Measurements from ENCODE around the gene SLC8A3.

The SLC8A3 gene

GRCh38 chr14:70064136-70064865 lies 124.5 kb downstream of the SLC8A3 start:
- peaks cover 28% of the 10 kb centered on the region for H3K27me3 ChIP-seq (replicated peaks; ENCODE audit: control insufficient read depth, insufficient read depth, low read length)
- no peaks in the 10 kb centered on the region for H3K9me3 ChIP-seq (ENCODE audit: control insufficient read depth, low read length)
- no peak overlapping the region for H3K4me3 ChIP-seq (ENCODE audit: low read length)
- no peak overlapping the region for H3K9ac ChIP-seq (ENCODE audit: low read length)
- no peaks in the 10 kb centered on the region for H3K4me1 ChIP-seq (ENCODE audit: control insufficient read depth, insufficient read depth, low read length)
- DNase-seq (ENCODE audit: low read depth), result no peak
- no peaks in the 10 kb centered on the region for H3K36me3 ChIP-seq (ENCODE audit: control insufficient read depth, insufficient read depth, low read length, severe bottlenecking)

- no peak for DNase-seq (ENCODE audit: low read depth)
- H3K9me3 ChIP-seq (ENCODE audit: control insufficient read depth, low read length), result no peaks in the 10 kb centered on the region
These were observed 127.6 kb downstream of the SLC8A3 start for GRCh38 chr14:70061108-70061507.

GRCh38 chr14:70059545-70059944 lies 129.2 kb downstream of the SLC8A3 start:
- no peaks in the 10 kb centered on the region for H3K36me3 ChIP-seq (ENCODE audit: control insufficient read depth, insufficient read depth, low read length, severe bottlenecking)
- no peak overlapping the region for H3K9ac ChIP-seq (ENCODE audit: low read length)
- DNase-seq (ENCODE audit: low read depth), result no peak
- no peak overlapping the region for H3K4me3 ChIP-seq (ENCODE audit: low read length)
- H3K9me3 ChIP-seq (ENCODE audit: control insufficient read depth, low read length), result no peaks in the 10 kb centered on the region
- no peaks in the 10 kb centered on the region for H3K4me1 ChIP-seq (ENCODE audit: control insufficient read depth, insufficient read depth, low read length)
- H3K27me3 ChIP-seq (replicated peaks; ENCODE audit: control insufficient read depth, insufficient read depth, low read length), result peaks cover 27% of the 10 kb centered on the region

More at GRCh38 chr14:70061108-70061507, 127.6 kb downstream of the SLC8A3 start:
- Histone ChIP-seq H3K4me3 (ENCODE audit: low read length) (no peak overlapping the region), H3K27me3 (replicated peaks; ENCODE audit: control insufficient read depth, insufficient read depth, low read length) (peaks cover 36% of the 10 kb centered on the region), H3K9ac (ENCODE audit: low read length) (no peak overlapping the region), H3K36me3 (ENCODE audit: control insufficient read depth, insufficient read depth, low read length, severe bottlenecking) (no peaks in the 10 kb centered on the region), H3K4me1 (ENCODE audit: control insufficient read depth, insufficient read depth, low read length) (no peaks in the 10 kb centered on the region)

- H3K4me1 ChIP-seq (ENCODE audit: control insufficient read depth, insufficient read depth, low read length), result no peaks in the 10 kb centered on the region
- no peaks in the 10 kb centered on the region for H3K9me3 ChIP-seq (ENCODE audit: control insufficient read depth, low read length)
- H3K9ac ChIP-seq (ENCODE audit: low read length), result no peak overlapping the region
- no peaks in the 10 kb centered on the region for H3K36me3 ChIP-seq (ENCODE audit: control insufficient read depth, insufficient read depth, low read length, severe bottlenecking)
- H3K27me3 ChIP-seq (replicated peaks; ENCODE audit: control insufficient read depth, insufficient read depth, low read length), result peaks cover 14% of the 10 kb centered on the region
- DNase-seq (ENCODE audit: low read depth), result no peak
- no peak overlapping the region for H3K4me3 ChIP-seq (ENCODE audit: low read length)
These were observed 131.1 kb downstream of the SLC8A3 start for GRCh38 chr14:70057519-70058136.

- H3K4me3 ChIP-seq (ENCODE audit: low read length), result no peak overlapping the region
- H3K9ac ChIP-seq (ENCODE audit: low read length), result no peak overlapping the region
- peaks cover 14% of the 10 kb centered on the region for H3K27me3 ChIP-seq (replicated peaks; ENCODE audit: control insufficient read depth, insufficient read depth, low read length)
- no peaks in the 10 kb centered on the region for H3K4me1 ChIP-seq (ENCODE audit: control insufficient read depth, insufficient read depth, low read length)
- no peaks in the 10 kb centered on the region for H3K9me3 ChIP-seq (ENCODE audit: control insufficient read depth, low read length)
- peak; percentile 53 for DNase-seq (ENCODE audit: low read depth)
- no peaks in the 10 kb centered on the region for H3K36me3 ChIP-seq (ENCODE audit: control insufficient read depth, insufficient read depth, low read length, severe bottlenecking)
These were observed 135.8 kb downstream of the SLC8A3 start for GRCh38 chr14:70052990-70053389.

- Histone ChIP-seq H3K36me3 (ENCODE audit: control insufficient read depth, insufficient read depth, low read length, severe bottlenecking) (no peaks in the 10 kb centered on the region), H3K4me1 (ENCODE audit: control insufficient read depth, insufficient read depth, low read length) (no peaks in the 10 kb centered on the region), H3K9me3 (ENCODE audit: control insufficient read depth, low read length) (no peaks in the 10 kb centered on the region), H3K27me3 (replicated peaks; ENCODE audit: control insufficient read depth, insufficient read depth, low read length) (peaks cover 14% of the 10 kb centered on the region), H3K4me3 (ENCODE audit: low read length) (no peak overlapping the region), H3K9ac (ENCODE audit: low read length) (no peak overlapping the region)
- DNase-seq (ENCODE audit: low read depth), result no peak
These were observed 138.6 kb downstream of the SLC8A3 start for GRCh38 chr14:70050136-70050535.

GRCh38 chr14:70049605-70050004 lies 139.1 kb downstream of the SLC8A3 start:
- Histone ChIP-seq H3K4me3 (ENCODE audit: low read length) (no peak overlapping the region), H3K9me3 (ENCODE audit: control insufficient read depth, low read length) (no peaks in the 10 kb centered on the region), H3K4me1 (ENCODE audit: control insufficient read depth, insufficient read depth, low read length) (no peaks in the 10 kb centered on the region), H3K27me3 (replicated peaks; ENCODE audit: control insufficient read depth, insufficient read depth, low read length) (peaks cover 14% of the 10 kb centered on the region), H3K36me3 (ENCODE audit: control insufficient read depth, insufficient read depth, low read length, severe bottlenecking) (no peaks in the 10 kb centered on the region), H3K9ac (ENCODE audit: low read length) (no peak overlapping the region)
- no peak for DNase-seq (ENCODE audit: low read depth)

GRCh38 chr14:70048313-70048654 lies 140.5 kb downstream of the SLC8A3 start:
- Histone ChIP-seq H3K9ac (ENCODE audit: low read length) (no peak overlapping the region), H3K4me3 (ENCODE audit: low read length) (no peak overlapping the region), H3K36me3 (ENCODE audit: control insufficient read depth, insufficient read depth, low read length, severe bottlenecking) (no peaks in the 10 kb centered on the region), H3K9me3 (ENCODE audit: control insufficient read depth, low read length) (no peaks in the 10 kb centered on the region), H3K4me1 (ENCODE audit: control insufficient read depth, insufficient read depth, low read length) (no peaks in the 10 kb centered on the region), H3K27me3 (replicated peaks; ENCODE audit: control insufficient read depth, insufficient read depth, low read length) (peaks cover 14% of the 10 kb centered on the region)
- DNase-seq (ENCODE audit: low read depth), result no peak

- H3K36me3 ChIP-seq (ENCODE audit: control insufficient read depth, insufficient read depth, low read length, severe bottlenecking), result no peaks in the 10 kb centered on the region
- DNase-seq (ENCODE audit: low read depth), result no peak
- H3K4me3 ChIP-seq (ENCODE audit: low read length), result no peak overlapping the region
- H3K4me1 ChIP-seq (ENCODE audit: control insufficient read depth, insufficient read depth, low read length), result no peaks in the 10 kb centered on the region
- no peak overlapping the region for H3K9ac ChIP-seq (ENCODE audit: low read length)
- H3K27me3 ChIP-seq (replicated peaks; ENCODE audit: control insufficient read depth, insufficient read depth, low read length), result peaks cover 14% of the 10 kb centered on the region
- H3K9me3 ChIP-seq (ENCODE audit: control insufficient read depth, low read length), result no peaks in the 10 kb centered on the region
These were observed 141.0 kb downstream of the SLC8A3 start for GRCh38 chr14:70047598-70048312.

- Histone ChIP-seq H3K4me3 (ENCODE audit: low read length) (no peak overlapping the region), H3K4me1 (ENCODE audit: control insufficient read depth, insufficient read depth, low read length) (no peaks in the 10 kb centered on the region), H3K27me3 (replicated peaks; ENCODE audit: control insufficient read depth, insufficient read depth, low read length) (peaks cover 14% of the 10 kb centered on the region), H3K36me3 (ENCODE audit: control insufficient read depth, insufficient read depth, low read length, severe bottlenecking) (no peaks in the 10 kb centered on the region), H3K9me3 (ENCODE audit: control insufficient read depth, low read length) (no peaks in the 10 kb centered on the region), H3K9ac (ENCODE audit: low read length) (no peak overlapping the region)
- peak; percentile 39 for DNase-seq (ENCODE audit: low read depth)
These were observed 142.8 kb downstream of the SLC8A3 start for GRCh38 chr14:70045844-70046535.

GRCh38 chr14:70045310-70045709 lies 143.4 kb downstream of the SLC8A3 start:
- H3K9ac ChIP-seq (ENCODE audit: low read length), result no peak overlapping the region
- no peak overlapping the region for H3K4me3 ChIP-seq (ENCODE audit: low read length)
- no peaks in the 10 kb centered on the region for H3K9me3 ChIP-seq (ENCODE audit: control insufficient read depth, low read length)
- no peaks in the 10 kb centered on the region for H3K36me3 ChIP-seq (ENCODE audit: control insufficient read depth, insufficient read depth, low read length, severe bottlenecking)
- H3K27me3 ChIP-seq (replicated peaks; ENCODE audit: control insufficient read depth, insufficient read depth, low read length), result peaks cover 14% of the 10 kb centered on the region
- H3K4me1 ChIP-seq (ENCODE audit: control insufficient read depth, insufficient read depth, low read length), result no peaks in the 10 kb centered on the region
- peak; percentile 9 for DNase-seq (ENCODE audit: low read depth)

Measured in adipocyte (in vitro differentiated cells).